GM20000 (cell line): Measurements from ENCODE around the gene MCF2L.
"Not testable (repeated sequence)": the region's sequence is repeated elsewhere in the genome, so short reads cannot be mapped to it uniquely, and the experiment has no call there.

Experiments used
- DNase-seq: peaks from one replicate; pipeline ENCODE4 v3.0.0; 2012; ENCODE audit warnings: low spot score
- TF ChIP-seq, protein P1 (sequence below): IDR thresholded peaks from 2 replicates; pipeline ENCODE4 v1.5.1; 2012; ENCODE audit warnings: mild to moderate bottlenecking, control low read depth; ENCODE audit errors: extremely low read depth, missing control alignments

The MCF2L gene

GRCh38 chr13:112938680-112939079, 30.3 kb upstream of the MCF2L start:
- DNase-seq, result no peak
- TF ChIP-seq, protein P1, sequence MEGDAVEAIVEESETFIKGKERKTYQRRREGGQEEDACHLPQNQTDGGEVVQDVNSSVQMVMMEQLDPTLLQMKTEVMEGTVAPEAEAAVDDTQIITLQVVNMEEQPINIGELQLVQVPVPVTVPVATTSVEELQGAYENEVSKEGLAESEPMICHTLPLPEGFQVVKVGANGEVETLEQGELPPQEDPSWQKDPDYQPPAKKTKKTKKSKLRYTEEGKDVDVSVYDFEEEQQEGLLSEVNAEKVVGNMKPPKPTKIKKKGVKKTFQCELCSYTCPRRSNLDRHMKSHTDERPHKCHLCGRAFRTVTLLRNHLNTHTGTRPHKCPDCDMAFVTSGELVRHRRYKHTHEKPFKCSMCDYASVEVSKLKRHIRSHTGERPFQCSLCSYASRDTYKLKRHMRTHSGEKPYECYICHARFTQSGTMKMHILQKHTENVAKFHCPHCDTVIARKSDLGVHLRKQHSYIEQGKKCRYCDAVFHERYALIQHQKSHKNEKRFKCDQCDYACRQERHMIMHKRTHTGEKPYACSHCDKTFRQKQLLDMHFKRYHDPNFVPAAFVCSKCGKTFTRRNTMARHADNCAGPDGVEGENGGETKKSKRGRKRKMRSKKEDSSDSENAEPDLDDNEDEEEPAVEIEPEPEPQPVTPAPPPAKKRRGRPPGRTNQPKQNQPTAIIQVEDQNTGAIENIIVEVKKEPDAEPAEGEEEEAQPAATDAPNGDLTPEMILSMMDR, result no peak

DNA sequence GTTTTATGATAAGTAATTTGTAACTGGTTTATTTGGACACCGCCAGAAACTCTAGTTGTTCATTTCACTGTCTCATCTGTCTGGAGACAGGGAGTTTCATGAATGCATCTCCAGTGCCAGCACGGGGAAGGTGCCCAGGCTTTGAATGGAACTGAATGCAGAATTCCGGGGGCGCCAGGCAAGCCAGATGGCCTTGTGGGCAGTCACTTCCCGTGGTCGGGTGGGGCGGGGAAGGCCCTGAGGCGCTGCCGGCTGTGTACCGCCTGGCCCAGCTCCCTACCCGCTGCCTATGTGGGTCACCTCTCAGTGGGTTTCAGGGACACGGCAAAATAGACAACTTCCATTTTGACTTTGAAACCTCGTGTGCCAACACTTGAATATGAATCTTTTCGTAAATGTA, 28.8 kb upstream of the MCF2L start:
- TF ChIP-seq, protein P1, result no peak
- DNase-seq, result no peak

DNA sequence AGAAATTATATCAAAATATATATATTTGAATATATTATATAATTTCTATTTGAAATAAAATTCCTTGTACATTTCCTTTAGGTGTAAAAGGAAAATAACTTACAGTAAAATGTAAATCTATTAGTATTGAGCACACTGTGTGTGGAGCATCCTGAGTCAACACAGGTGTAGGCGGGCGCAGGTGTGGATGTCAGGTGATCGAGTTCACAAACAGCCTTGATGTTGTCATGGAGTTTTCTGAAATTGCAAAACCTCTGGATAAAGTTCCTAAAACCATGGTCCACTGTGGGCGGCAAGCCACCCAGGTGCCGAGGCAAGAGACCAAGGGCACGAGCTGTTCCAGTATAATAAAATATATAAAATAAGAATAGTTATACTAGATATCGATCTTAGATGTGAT, 27.7 kb upstream of the MCF2L start:
- TF ChIP-seq, protein P1, result no peak
- DNase-seq, result no peak

GRCh38 chr13:112941765-112942164, 27.2 kb upstream of the MCF2L start:
- DNase-seq, result not testable (repeated sequence)

DNA sequence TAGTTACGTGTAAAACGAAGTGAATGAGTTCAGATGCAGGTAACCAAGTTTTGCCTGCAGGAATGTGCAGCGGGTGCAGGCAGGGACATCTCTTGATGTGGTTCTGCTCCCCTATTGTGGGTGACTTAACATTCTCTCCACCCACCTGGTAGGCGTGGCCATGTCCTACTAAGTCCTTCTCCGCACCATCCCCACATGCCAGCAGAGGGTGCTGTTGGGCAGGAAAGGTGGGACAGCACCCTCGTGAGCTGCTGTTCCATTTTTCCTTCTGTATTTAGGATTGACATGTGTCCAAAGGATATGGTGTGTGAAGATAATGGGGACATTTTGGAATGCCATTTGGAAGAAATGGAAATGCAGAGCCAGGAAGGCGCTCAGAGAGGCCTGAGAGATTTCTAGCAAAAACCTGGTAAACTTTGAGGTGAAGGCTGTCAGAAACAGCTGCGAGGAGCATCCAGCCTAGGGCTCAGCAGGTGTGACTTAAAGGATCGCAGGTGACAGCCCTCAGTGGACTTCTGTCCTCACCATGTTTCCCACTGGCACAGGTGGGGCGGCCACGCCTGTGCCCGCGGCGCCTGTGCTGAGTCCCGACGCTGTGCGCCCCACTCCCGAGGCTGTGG, 26.2 kb upstream of the MCF2L start:
- TF ChIP-seq, protein P1, result peak; percentile 95
- peak; percentile 96 for DNase-seq

DNA sequence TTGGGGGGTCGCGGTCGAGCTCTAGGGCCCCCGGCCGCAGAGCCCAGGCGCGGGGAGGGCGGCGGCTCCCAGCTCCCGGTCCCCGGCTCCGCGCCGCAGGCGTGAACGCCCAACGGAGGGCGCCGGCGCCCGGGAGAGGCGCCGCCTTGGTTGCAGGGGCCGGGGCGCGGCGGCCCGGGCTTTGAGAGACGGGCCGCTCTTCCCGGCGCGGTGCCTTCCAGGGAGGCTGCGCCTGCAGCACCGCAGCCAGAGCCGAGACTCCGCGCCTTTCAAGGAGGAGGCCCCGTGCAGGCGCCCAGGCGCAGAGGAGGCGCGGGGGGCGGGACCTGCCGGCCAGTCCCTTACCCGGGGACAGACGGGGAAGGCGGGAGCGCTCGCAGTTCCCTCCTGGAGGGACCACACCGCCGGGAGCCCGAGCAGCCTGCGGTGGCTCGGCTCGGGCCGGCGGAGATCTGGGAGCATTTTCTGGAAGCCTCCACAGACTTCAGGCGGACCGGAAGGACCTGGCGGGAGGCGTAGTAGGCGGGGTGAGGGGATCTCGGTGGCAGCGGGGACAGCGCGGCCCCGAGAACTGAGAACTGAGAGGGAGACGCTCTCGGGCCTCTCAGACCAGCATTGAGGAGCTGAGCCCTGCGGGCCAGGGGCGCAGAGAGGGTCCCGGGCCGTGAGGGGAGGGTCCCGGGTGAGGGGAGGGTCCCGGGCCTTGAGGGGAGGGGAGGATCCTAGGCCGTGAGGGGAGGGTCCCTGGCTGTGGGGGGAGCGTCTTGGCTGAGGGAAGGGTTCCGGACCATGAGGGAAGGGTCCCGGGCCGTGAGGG, 25.5 kb upstream of the MCF2L start:
- peak; percentile 55 for DNase-seq
- TF ChIP-seq, protein P1, result no peak

DNA sequence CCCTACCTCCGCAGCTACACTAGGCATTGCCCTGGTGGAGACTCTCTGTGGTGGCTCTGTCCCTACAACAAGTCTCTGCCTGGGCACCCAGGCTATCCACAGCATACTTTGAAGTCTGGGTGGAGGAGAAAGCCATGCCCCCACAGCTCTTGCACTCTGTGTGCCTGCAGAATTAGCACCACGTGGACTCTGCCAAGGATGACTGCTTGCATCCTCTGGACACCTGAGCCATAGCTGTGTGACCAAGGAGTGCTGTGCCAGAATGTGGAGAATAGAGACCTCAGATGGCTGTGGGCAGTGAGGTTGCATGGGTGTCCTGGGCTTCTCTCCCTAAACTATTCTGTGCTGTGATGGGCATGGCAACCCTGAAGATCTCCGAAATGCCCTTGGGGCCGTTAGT, 21.2 kb upstream of the MCF2L start:
- TF ChIP-seq, protein P1, result no peak

More for the DNA sequence above, 21.2 kb upstream of the MCF2L start:
- DNase-seq, result no peak
